HG03064 (cell line): ENCODE results near the gene GLB1L2.
"Not testable (repeated sequence)": the region's sequence is repeated elsewhere in the genome, so short reads cannot be mapped to it uniquely, and the experiment has no call there.

Experiments used
- ATAC-seq: cut with Tn5 transposase; IDR thresholded peaks from one replicate; pipeline ENCODE4 v1.9.1; 2021; ENCODE audit warnings: low read depth; ENCODE audit not compliant: unreplicated experiment

The GLB1L2 gene

GRCh38 chr11:134321373-134321772 is 10.4 kb upstream of the GLB1L2 start:
- not testable (repeated sequence) for ATAC-seq

- no peak for ATAC-seq
Measured at GRCh38 chr11:134322553-134322952, 9.2 kb upstream of the GLB1L2 start.

GRCh38 chr11:134328433-134328832 is 3.4 kb upstream of the GLB1L2 start:
- ATAC-seq: no peak

- ATAC-seq: no peak
Measured at GRCh38 chr11:134330611-134331353, 1.0 kb upstream of the GLB1L2 start.

- no peak for ATAC-seq
Measured at GRCh38 chr11:134332189-134332631, 422 bp downstream of the GLB1L2 start.

GRCh38 chr11:134332782-134333181 is 994 bp downstream of the GLB1L2 start:
- no peak for ATAC-seq

GRCh38 chr11:134333312-134333711 is 1.5 kb downstream of the GLB1L2 start:
- no peak for ATAC-seq

- no peak for ATAC-seq
Measured at GRCh38 chr11:134333946-134334345, 2.2 kb downstream of the GLB1L2 start.

GRCh38 chr11:134334796-134335571 is 3.2 kb downstream of the GLB1L2 start:
- no peak for ATAC-seq

- no peak for ATAC-seq
Measured at GRCh38 chr11:134337051-134337450, 5.3 kb downstream of the GLB1L2 start.

- no peak for ATAC-seq
Measured at GRCh38 chr11:134338068-134338467, 6.3 kb downstream of the GLB1L2 start.

- no peak for ATAC-seq
Measured at GRCh38 chr11:134338654-134339053, 6.9 kb downstream of the GLB1L2 start.

GRCh38 chr11:134339756-134340155 is 8.0 kb downstream of the GLB1L2 start:
- no peak for ATAC-seq

GRCh38 chr11:134340354-134340964 is 8.7 kb downstream of the GLB1L2 start:
- ATAC-seq: no peak

- no peak for ATAC-seq
Measured at GRCh38 chr11:134341805-134342571, 10.2 kb downstream of the GLB1L2 start.

GRCh38 chr11:134342572-134343340 is 11.0 kb downstream of the GLB1L2 start:
- no peak for ATAC-seq

GRCh38 chr11:134343646-134344045 is 11.9 kb downstream of the GLB1L2 start:
- no peak for ATAC-seq

- not testable (repeated sequence) for ATAC-seq
Measured at GRCh38 chr11:134344497-134345236, 12.9 kb downstream of the GLB1L2 start.

- no peak for ATAC-seq
Measured at GRCh38 chr11:134345237-134345550, 13.4 kb downstream of the GLB1L2 start.
